CD4-positive, alpha-beta T cell treated with Interleukin-4 for 1 hour (primary cell): ENCODE data around the gene MTCH2.

Source experiments
- DNase-seq, 2 donors: peaks; one replicate each; pipeline ENCODE4 v3.0.0-alpha.2; 2020 to 2022

Gene MTCH2

GRCh38 chr11:47631473-47631872, 10.9 kb downstream of the MTCH2 start:
- DNase-seq, result no peak

- no peak for DNase-seq
Observed at GRCh38 chr11:47628026-47628425, 14.3 kb downstream of the MTCH2 start.

GRCh38 chr11:47626234-47626633, 16.1 kb downstream of the MTCH2 start:
- DNase-seq, result no peak

- no peak for DNase-seq
Observed at GRCh38 chr11:47620836-47621378, 21.5 kb downstream of the MTCH2 start.

- no peak for DNase-seq
Observed at GRCh38 chr11:47617417-47617809, 24.9 kb downstream of the MTCH2 start.

- peak in 1 of 2 donors; percentile 17 for DNase-seq
Observed at GRCh38 chr11:47616726-47617416, 25.5 kb downstream of the MTCH2 start.

- no peak for DNase-seq
Observed at GRCh38 chr11:47615249-47615648, 27.1 kb downstream of the MTCH2 start.

GRCh38 chr11:47611348-47611794, 31.0 kb downstream of the MTCH2 start:
- no peak for DNase-seq

GRCh38 chr11:47609675-47610074, 32.7 kb downstream of the MTCH2 start:
- DNase-seq, result no peak

- DNase-seq, result no peak
Observed at GRCh38 chr11:47607380-47607779, 35.0 kb downstream of the MTCH2 start.

- DNase-seq, result no peak
Observed at GRCh38 chr11:47606731-47607130, 35.6 kb downstream of the MTCH2 start.

- DNase-seq, result no peak
Observed at GRCh38 chr11:47605921-47606320, 36.4 kb downstream of the MTCH2 start.

GRCh38 chr11:47603295-47603694, 39.1 kb downstream of the MTCH2 start:
- DNase-seq, result no peak

GRCh38 chr11:47599902-47600301, 42.5 kb downstream of the MTCH2 start:
- no peak for DNase-seq

GRCh38 chr11:47595967-47596366, 46.4 kb downstream of the MTCH2 start:
- DNase-seq, result no peak

- no peak for DNase-seq
Observed at GRCh38 chr11:47595029-47595428, 47.3 kb downstream of the MTCH2 start.

GRCh38 chr11:47593934-47594855, 48.2 kb downstream of the MTCH2 start, which contains the start of gene C1QTNF4:
Gene C1QTNF4, minus strand, starts transcription at chr11:47594411. Its CDS starts 3,601 bp downstream, at chr11:47590810.
- DNase-seq, result no peak

GRCh38 chr11:47593492-47593933, 48.8 kb downstream of the MTCH2 start:
- DNase-seq, result no peak

- no peak for DNase-seq
Observed at GRCh38 chr11:47592970-47593369, 49.4 kb downstream of the MTCH2 start.

GRCh38 chr11:47592251-47592650, 50.1 kb downstream of the MTCH2 start:
- DNase-seq, result no peak

GRCh38 chr11:47591764-47592163, 50.6 kb downstream of the MTCH2 start:
- DNase-seq, result no peak

- no peak for DNase-seq
Observed at GRCh38 chr11:47589977-47590861, 52.1 kb downstream of the MTCH2 start.

- DNase-seq, result no peak
Observed at GRCh38 chr11:47589584-47589976, 52.8 kb downstream of the MTCH2 start.
